Activated CD4-positive, alpha-beta memory T cell treated with anti-CD3 and anti-CD28 coated beads, Interleukin-2, amount 10 ng/mL, durations not matched to agents 7 days and 5 days (primary cell): ENCODE data around the gene ZMYND11. TPM values are rescaled to one million over a fixed set of nuclear protein-coding genes. Genes with fewer than 3 reads are reported as not detected.
A peak's percentile ranks its signal among the peaks of the same experiment; 100 is the strongest.

ENCODE experiments used
- CTCF ChIA-PET: fragments of 350-600 bp; sonication (Branson Sonifier 250); formaldehyde crosslinking; loops from one replicate; lab custom pipeline; 2021; ENCODE audit warnings: antibody characterized with exemption, inconsistent platforms; lab: Charles Lee
- POLR2A ChIA-PET: fragments of 350-600 bp; sonication (Branson Sonifier 250); formaldehyde crosslinking; loops from one replicate; lab custom pipeline; 2021; ENCODE audit warnings: antibody characterized with exemption; lab: Charles Lee
- DNase-seq: peaks from one replicate; pipeline ENCODE4 v3.0.0-alpha.2; 2020
- H3K27ac Mint-ChIP-seq: one replicate; pipeline ENCODE4 v1.8.0; 2021; ENCODE audit warnings: mild to moderate bottlenecking, mixed read lengths
- H3K27me3 Mint-ChIP-seq: one replicate; pipeline ENCODE4 v1.8.0; 2021; ENCODE audit warnings: mixed read lengths
- H3K36me3 Mint-ChIP-seq: one replicate; pipeline ENCODE4 v1.8.0; 2021; ENCODE audit warnings: low read depth, mixed read lengths
- H3K4me1 Mint-ChIP-seq: one replicate; pipeline ENCODE4 v1.8.0; 2021; ENCODE audit warnings: mixed read lengths
- H3K4me3 Mint-ChIP-seq: one replicate; pipeline ENCODE4 v1.8.0; 2021; ENCODE audit warnings: mild to moderate bottlenecking, mixed read lengths
- H3K9me3 Mint-ChIP-seq: one replicate; pipeline ENCODE4 v1.8.0; 2021; ENCODE audit warnings: mixed read lengths
- total RNA-seq, 2 experiments: library from RNA; stranded (reverse); gene quantifications; one replicate each; pipeline ENCODE4 v1.2.3, GENCODE V29; 2021

ZMYND11 gene
- 10 to 100 TPM; 30.9 to 36.9 TPM for total RNA-seq

- POLR2A ChIA-PET = interaction anchor here (0.8 to 1.2 kb wide), 4 partner anchors 19 to 795 kb away, joined by 3 read pairs; no protein-coding TSS in a partner anchor
- Mint-ChIP-seq H3K4me3 (peak within 1 kb of the TSS; percentile 80), H3K27me3 (no peaks in the 10 kb centered on the region), H3K4me1 (peaks cover 32% of the 10 kb centered on the region), H3K36me3 (no peaks in the 10 kb centered on the region), H3K27ac (peak within 1 kb of the TSS; percentile 79), H3K9me3 (no peaks in the 10 kb centered on the region)
- CTCF ChIA-PET = interaction anchor here (1.1 kb wide), 1 partner anchor 9 kb away, joined by 3 read pairs; no protein-coding TSS in a partner anchor
- peak; percentile 65 for DNase-seq
Observed at GRCh38 chr10:135132-135600, at the start of gene ZMYND11. Gene ZMYND11, plus strand, starts transcription at chr10:135455. Its CDS starts 44,558 bp downstream, at chr10:180013.

- CTCF ChIA-PET = no interaction called here
- H3K36me3 Mint-ChIP-seq = no peaks in the 10 kb centered on the region
- H3K9me3 Mint-ChIP-seq = no peaks in the 10 kb centered on the region
- POLR2A ChIA-PET = no interaction called here
- peaks cover 11% of the 10 kb centered on the region for H3K27me3 Mint-ChIP-seq
- no peak overlapping the region for H3K4me3 Mint-ChIP-seq
- H3K4me1 Mint-ChIP-seq = peaks cover 6% of the 10 kb centered on the region
- no peak for DNase-seq
- H3K27ac Mint-ChIP-seq = no peak overlapping the region
Observed at GRCh38 chr10:86031-86430, 49.2 kb upstream of the ZMYND11 start.

DNA sequence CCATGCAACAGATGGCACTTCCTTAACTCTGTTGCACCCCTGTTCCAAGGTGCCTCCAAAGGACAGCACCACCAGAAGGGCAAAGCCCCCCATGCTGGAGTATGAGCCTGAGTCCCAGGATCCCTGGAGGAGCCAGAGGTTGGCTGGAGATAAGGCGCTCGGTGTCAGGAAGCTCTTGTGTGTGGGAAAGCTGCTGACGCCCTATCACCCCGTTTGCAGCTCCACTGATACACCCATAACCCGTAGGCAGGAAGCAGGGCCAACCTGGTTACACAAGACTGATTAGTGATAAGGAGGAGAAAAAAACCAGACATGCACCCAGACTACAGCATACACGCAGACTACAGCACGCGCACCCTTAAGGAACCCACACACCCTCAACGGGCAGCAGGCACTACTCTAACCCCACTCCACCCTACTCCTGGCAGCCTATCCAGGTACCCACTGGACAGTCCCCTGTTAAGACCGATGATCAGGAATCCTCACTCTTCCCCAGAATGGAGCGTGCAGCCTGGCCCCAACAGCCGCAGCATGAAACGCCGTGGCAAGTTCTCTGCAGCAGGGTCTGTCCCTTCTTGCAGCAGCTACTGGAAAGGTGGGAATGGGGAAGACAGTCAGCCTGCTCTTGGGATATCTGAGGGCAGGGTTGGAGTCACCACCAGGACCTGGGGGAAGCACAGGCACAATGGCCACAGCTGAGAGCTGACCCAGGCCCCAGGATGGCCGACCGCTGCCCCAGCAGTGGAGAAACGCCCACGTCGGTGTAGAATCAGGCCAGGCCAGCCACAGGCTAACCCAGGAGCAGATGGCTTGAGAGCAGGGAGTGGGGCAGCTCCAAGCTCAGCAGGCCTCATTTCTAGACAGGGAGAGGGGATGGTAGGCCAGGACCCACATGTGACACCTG lies 47.8 kb upstream of the ZMYND11 start:
- Mint-ChIP-seq H3K27ac (no peak overlapping the region), H3K36me3 (no peaks in the 10 kb centered on the region), H3K4me3 (no peak overlapping the region), H3K27me3 (peaks cover 8% of the 10 kb centered on the region), H3K4me1 (peaks cover 6% of the 10 kb centered on the region), H3K9me3 (no peaks in the 10 kb centered on the region)
- DNase-seq = no peak
- ChIA-PET POLR2A (no interaction called here), CTCF (no interaction called here)

DNA sequence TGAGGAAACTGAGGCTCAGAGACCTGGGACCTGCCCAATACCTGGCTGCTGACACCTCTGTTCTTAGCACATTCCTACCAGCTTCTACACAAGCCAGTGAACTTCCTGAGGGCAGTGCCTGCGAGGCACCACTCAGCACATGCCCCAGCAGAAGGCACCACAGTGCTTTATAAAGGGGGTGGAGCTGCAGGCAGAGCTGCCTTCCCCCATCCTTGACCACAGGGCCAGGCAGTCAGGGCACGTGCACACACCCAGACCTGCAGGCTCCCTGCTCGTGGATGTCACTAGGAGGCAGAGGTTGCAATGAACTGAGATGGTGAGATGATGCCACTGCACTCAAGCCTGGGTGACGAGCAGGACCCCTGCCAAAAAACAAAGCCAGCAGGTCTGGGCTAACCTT lies 47.0 kb upstream of the ZMYND11 start:
- H3K36me3 Mint-ChIP-seq = no peaks in the 10 kb centered on the region
- ChIA-PET CTCF (no interaction called here), POLR2A (no interaction called here)
- H3K9me3 Mint-ChIP-seq = no peaks in the 10 kb centered on the region
- DNase-seq = no peak
- peaks cover 11% of the 10 kb centered on the region for H3K27me3 Mint-ChIP-seq
- H3K4me1 Mint-ChIP-seq = peaks cover 6% of the 10 kb centered on the region
- no peak overlapping the region for H3K4me3 Mint-ChIP-seq
- no peak overlapping the region for H3K27ac Mint-ChIP-seq

GRCh38 chr10:89248-89647 lies 46.0 kb upstream of the ZMYND11 start:
- Mint-ChIP-seq H3K27ac (no peak overlapping the region), H3K36me3 (no peaks in the 10 kb centered on the region), H3K4me1 (peaks cover 6% of the 10 kb centered on the region), H3K4me3 (no peak overlapping the region), H3K27me3 (peaks cover 10% of the 10 kb centered on the region), H3K9me3 (no peaks in the 10 kb centered on the region)
- POLR2A ChIA-PET = no interaction called here
- CTCF ChIA-PET = interaction anchor here (0.6 kb wide), 1 partner anchor 55 kb away, joined by 3 read pairs; no protein-coding TSS in a partner anchor
- DNase-seq = no peak

DNA sequence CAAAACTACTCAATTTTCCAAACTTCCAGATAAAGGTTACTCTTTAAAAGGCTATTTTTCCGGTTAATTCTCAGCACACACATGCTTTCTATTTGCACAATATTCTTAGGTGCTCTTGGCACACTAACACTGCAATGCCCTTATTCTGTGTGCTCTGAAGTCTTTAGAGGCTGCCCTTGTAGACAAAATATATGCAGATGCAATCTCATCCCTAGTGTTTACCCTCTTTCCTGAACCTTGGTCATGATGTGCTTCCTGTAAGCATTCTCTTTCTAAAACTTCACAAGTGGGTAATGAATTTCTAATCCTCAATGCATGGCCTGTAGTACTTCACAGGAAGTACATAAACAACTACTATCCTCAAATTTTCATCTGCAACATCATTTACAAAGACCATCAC lies 45.1 kb upstream of the ZMYND11 start:
- peaks cover 6% of the 10 kb centered on the region for H3K36me3 Mint-ChIP-seq
- H3K4me1 Mint-ChIP-seq = peaks cover 6% of the 10 kb centered on the region
- no peak overlapping the region for H3K4me3 Mint-ChIP-seq
- H3K27ac Mint-ChIP-seq = no peak overlapping the region
- POLR2A ChIA-PET = no interaction called here
- DNase-seq = no peak
- H3K9me3 Mint-ChIP-seq = peaks cover 7% of the 10 kb centered on the region
- H3K27me3 Mint-ChIP-seq = peaks cover 16% of the 10 kb centered on the region
- CTCF ChIA-PET = no interaction called here

GRCh38 chr10:91313-91712 lies 43.9 kb upstream of the ZMYND11 start:
- H3K27ac Mint-ChIP-seq = no peak overlapping the region
- CTCF ChIA-PET = no interaction called here
- H3K9me3 Mint-ChIP-seq = peaks cover 14% of the 10 kb centered on the region
- no peak for DNase-seq
- no peak overlapping the region for H3K4me3 Mint-ChIP-seq
- POLR2A ChIA-PET = no interaction called here
- H3K36me3 Mint-ChIP-seq = peaks cover 6% of the 10 kb centered on the region
- peaks cover 18% of the 10 kb centered on the region for H3K27me3 Mint-ChIP-seq
- H3K4me1 Mint-ChIP-seq = peaks cover 6% of the 10 kb centered on the region

GRCh38 chr10:92153-92552 lies 43.1 kb upstream of the ZMYND11 start:
- H3K4me1 Mint-ChIP-seq = peaks cover 6% of the 10 kb centered on the region
- peaks cover 18% of the 10 kb centered on the region for H3K9me3 Mint-ChIP-seq
- no peak overlapping the region for H3K27ac Mint-ChIP-seq
- peaks cover 6% of the 10 kb centered on the region for H3K36me3 Mint-ChIP-seq
- POLR2A ChIA-PET = no interaction called here
- CTCF ChIA-PET = no interaction called here
- no peak for DNase-seq
- H3K27me3 Mint-ChIP-seq = peaks cover 18% of the 10 kb centered on the region
- no peak overlapping the region for H3K4me3 Mint-ChIP-seq

GRCh38 chr10:92846-93245 lies 42.4 kb upstream of the ZMYND11 start:
- Mint-ChIP-seq H3K9me3 (peaks cover 21% of the 10 kb centered on the region), H3K27ac (no peak overlapping the region), H3K4me1 (peaks cover 2% of the 10 kb centered on the region), H3K27me3 (peaks cover 18% of the 10 kb centered on the region), H3K4me3 (no peak overlapping the region), H3K36me3 (peaks cover 6% of the 10 kb centered on the region)
- ChIA-PET CTCF (no interaction called here), POLR2A (no interaction called here)
- no peak for DNase-seq

DNA sequence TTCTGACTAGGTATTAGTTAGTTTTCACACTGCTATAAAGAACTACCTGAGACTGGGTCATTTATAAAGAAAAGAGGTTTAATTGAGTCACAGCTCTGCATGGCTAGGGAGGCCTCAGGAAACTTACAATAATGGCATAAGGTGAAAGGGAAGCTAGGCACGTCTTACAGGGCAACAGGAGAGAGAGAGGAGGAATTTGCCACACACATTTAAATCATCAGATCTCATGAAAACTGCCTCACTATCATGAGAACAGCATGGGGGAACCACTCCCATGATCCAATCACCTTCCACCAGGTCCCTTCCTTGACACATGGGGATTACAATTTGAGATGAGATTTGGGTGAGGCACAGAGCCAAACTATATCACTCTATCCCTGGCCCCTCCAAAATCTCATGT lies 40.6 kb upstream of the ZMYND11 start:
- H3K4me3 Mint-ChIP-seq = no peak overlapping the region

GRCh38 chr10:95356-96115 lies 39.7 kb upstream of the ZMYND11 start:
- no peak overlapping the region for H3K27ac Mint-ChIP-seq
- peaks cover 12% of the 10 kb centered on the region for H3K27me3 Mint-ChIP-seq
- DNase-seq = no peak
- peaks cover 6% of the 10 kb centered on the region for H3K36me3 Mint-ChIP-seq
- ChIA-PET POLR2A (no interaction called here), CTCF (no interaction called here)
- H3K4me1 Mint-ChIP-seq = no peaks in the 10 kb centered on the region
- H3K9me3 Mint-ChIP-seq = peaks cover 27% of the 10 kb centered on the region
- H3K4me3 Mint-ChIP-seq = no peak overlapping the region

More for the DNA sequence above, 40.6 kb upstream of the ZMYND11 start:
- Mint-ChIP-seq H3K36me3 (peaks cover 6% of the 10 kb centered on the region), H3K4me1 (no peaks in the 10 kb centered on the region), H3K9me3 (peaks cover 23% of the 10 kb centered on the region), H3K27ac (no peak overlapping the region), H3K27me3 (peaks cover 13% of the 10 kb centered on the region)
- DNase-seq = no peak
- CTCF ChIA-PET = no interaction called here
- POLR2A ChIA-PET = no interaction called here

- Mint-ChIP-seq H3K27ac (no peak overlapping the region), H3K36me3 (peaks cover 6% of the 10 kb centered on the region), H3K4me1 (no peaks in the 10 kb centered on the region), H3K9me3 (peaks cover 27% of the 10 kb centered on the region), H3K4me3 (no peak overlapping the region), H3K27me3 (peaks cover 12% of the 10 kb centered on the region)
- no peak for DNase-seq
- CTCF ChIA-PET = no interaction called here
- POLR2A ChIA-PET = no interaction called here
Observed at GRCh38 chr10:96466-96865, 38.8 kb upstream of the ZMYND11 start.

GRCh38 chr10:104416-104815 lies 30.8 kb upstream of the ZMYND11 start:
- CTCF ChIA-PET = no interaction called here

More at GRCh38 chr10:104416-104815, 30.8 kb upstream of the ZMYND11 start:
- POLR2A ChIA-PET = no interaction called here
- DNase-seq = no peak
- no peaks in the 10 kb centered on the region for H3K27me3 Mint-ChIP-seq
- H3K4me3 Mint-ChIP-seq = no peak overlapping the region
- peaks cover 13% of the 10 kb centered on the region for H3K4me1 Mint-ChIP-seq
- H3K36me3 Mint-ChIP-seq = no peaks in the 10 kb centered on the region
- H3K9me3 Mint-ChIP-seq = peaks cover 6% of the 10 kb centered on the region
- H3K27ac Mint-ChIP-seq = no peak overlapping the region
